NCI-H2171 (cell line): ENCODE data around the gene RETREG2.
"Not testable (repeated sequence)": the region's sequence is repeated elsewhere in the genome, so short reads cannot be mapped to it uniquely, and the experiment has no call there.

ENCODE experiments used
- DNase-seq: peaks from one replicate; lab custom pipeline; 2025; lab: John Stamatoyannopoulos, UW

Gene RETREG2

DNA sequence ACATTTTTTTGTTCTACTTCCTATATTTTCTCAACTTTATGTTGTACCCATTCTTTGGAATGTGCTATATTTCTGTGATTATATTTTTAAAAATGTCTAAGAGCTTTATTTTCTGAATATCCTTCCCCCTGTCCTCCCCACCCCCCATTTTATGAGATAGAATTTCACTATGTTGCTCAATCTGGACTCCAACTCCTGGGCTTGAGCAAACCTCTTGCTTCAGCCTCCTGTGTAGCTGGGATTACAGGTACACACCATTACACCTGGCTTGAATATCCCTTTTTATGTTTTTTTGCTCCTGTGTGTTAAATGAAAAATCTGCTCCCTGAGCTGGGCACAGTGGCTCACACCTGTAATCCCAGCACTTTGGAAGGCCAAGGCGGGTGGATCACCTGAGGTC is 19.3 kb downstream of the RETREG2 start:
- no peak for DNase-seq

DNA sequence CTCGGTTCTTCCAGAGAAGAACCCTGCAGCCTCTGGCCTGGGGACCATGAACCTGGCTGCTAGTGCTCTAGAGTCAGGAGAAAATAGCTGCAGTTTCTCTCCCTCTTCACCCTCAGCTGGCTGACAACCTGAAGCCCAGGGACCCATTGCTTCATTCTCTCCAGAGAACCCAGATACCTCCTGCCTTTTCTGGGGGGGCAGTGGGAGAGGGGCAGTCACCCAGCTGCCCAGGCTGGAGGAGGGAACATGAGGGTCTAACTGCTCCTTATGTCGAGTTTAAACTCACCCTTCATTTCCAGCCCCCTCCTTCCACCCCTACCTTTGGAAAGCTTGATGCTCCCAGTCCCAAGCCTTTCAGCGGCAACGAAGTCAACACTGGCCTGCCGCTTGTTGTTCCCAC is 20.9 kb downstream of the RETREG2 start:
- no peak for DNase-seq

DNA sequence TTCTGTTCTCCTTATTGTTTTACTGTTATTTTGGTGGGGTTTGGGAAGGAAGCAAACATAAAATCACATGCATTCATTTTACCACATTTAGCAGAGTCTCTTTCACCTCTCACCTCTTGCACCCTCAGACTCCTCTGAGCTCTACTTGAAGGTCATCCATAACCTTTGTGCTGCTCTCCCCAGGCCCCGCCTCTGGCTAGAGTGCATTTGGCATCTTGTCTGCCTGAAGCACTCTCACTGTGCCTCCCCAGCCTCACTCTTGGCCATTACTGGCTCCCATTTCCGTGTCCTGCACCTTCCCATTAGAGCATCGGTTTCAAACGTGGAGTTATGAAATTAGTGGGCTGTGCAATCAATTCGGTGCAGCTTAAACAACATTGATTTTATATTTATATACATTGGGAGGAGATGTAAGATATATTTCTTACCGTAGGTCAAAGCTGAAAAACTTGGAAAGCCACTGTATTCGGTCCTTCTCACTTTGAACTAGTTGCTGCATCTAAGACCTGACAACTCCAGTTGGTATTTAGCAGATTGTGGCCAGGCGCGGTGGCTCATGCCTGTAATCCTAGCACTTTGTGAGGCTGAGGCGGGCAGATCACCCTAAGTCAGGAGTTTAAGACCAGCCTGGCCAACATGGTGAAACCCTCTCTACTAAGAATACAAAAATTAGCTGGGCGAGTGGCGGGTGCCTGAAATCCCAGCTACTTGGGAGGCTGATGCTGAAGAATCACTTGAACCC is 21.6 kb downstream of the RETREG2 start:
- DNase-seq, result no peak

DNA sequence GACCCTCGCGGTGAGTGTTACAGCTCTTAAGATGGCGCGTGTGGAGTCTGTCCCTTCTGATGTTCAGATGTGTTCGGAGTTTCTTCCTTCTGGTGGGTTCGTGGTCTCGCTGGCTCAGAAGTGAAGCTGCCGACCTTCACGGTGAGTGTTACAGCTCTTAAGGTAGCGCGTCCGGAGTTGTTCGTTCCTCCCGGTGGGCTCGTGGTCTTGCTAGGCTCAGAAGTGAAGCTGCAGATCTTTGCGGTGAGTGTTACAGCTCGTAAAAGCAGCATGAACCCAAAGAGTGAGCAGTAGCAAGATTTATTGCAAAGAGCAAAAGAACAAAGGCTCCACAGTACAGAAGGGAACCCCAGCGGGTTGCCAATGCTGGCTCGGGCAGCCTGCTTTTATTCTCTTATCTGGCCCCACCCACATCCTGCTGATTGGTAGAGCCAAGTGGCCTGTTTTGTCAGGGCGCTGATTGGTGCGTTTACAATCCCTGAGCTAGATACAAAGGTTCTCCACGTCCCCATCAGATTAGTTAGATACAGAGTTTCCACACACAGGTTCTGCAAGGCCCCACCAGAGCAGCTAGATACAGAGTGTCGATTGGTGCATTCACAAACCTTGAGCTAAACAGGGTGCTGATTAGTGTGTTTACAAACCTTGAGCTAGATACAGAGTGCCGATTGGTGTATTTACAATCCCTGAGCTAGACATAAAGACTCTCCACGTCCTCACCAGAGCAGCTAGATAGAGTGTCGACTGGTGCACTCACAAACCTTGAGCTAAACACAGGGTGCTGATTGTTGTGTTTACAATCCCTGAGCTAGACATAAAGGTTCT is 22.6 kb downstream of the RETREG2 start:
- not testable (repeated sequence) for DNase-seq

DNA sequence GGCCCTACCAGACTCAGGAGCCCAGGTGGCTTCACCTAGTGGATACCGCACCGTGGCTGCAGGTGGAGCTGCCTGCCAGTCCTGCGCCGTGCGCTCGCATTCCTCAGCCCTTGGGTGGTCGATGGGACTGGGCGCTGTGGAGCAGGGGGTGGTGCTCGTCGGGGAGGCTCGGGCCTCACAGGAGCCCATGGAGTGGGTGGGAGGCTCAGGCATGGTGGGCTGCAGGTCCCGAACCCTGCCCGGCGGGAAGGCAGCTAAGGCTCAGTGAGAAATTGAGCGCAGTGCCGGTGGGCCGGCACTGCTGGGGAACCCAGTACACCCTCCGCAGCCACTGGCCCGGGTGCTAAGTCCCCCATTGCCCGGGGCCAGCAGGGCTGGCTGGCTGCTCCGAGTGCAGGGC is 23.3 kb downstream of the RETREG2 start:
- DNase-seq, result not testable (repeated sequence)

DNA sequence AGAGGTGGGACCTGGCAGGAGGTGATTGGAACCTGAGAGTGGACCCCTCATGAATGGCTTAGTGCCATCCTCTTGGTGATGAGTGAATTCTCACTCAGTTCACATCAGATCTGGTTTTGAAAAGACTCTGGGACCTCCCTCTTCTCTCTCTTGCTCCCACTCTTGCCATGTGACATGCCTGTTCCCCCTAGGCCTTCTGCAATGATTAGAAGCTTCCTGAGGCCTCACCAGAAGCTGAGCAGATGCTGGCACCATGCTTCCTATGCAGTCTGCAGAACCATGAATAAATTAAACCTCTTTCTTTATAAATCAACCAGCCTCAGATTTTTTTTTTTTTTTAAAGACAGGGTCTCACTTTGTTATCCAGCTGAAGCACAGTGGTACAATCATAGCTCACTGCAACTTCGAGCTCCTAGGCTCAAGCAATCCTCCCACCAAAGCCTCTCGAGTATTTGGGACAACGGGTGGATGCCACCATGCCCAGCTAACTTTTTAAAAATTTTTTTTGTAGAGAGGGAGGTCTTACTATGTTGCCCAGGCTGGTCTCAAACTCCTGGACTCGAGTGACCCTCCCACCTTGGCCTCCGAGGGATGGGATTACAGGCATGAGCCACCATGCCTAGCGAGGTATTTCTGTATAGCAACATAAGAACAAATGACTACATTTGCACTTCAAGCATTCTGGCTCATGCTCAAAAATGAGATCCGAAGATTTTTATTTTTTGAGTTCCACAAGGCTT is 26.5 kb downstream of the RETREG2 start:
- DNase-seq, result no peak

DNA sequence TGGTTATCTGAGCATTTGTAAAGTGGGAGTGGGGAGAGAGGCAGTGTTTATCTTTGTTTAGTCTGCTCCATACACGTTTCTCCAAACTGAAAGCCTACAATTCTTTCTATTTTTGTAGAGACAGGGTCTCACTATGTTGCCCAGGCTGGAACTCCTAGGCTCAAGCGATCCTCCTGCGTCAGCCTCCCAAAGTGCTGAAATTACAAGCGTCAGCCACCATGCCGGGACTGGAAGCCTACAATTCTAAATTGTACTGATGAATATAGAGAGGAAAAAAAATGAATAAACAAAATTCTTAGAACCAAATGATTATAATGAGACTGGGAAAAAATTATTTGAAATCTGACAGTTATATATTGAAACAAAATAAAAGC is 27.1 kb downstream of the RETREG2 start:
- no peak for DNase-seq

DNA sequence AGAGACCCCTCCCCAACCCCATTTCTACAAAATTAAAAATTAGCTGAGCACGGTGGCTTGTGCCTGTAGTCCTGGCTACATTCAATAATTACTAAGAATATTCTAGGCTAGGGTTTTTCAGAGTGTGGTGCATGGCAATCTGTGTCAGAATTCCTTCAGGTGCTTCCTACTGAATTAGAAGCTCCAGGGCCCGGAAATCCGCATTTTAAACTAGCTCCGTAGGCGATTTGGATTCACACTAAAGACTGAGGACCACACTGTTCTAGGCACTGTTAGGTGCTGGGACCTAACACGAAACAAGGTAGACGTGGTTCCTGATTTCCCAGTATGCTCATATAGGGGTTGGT is 27.9 kb downstream of the RETREG2 start:
- DNase-seq, result no peak

DNA sequence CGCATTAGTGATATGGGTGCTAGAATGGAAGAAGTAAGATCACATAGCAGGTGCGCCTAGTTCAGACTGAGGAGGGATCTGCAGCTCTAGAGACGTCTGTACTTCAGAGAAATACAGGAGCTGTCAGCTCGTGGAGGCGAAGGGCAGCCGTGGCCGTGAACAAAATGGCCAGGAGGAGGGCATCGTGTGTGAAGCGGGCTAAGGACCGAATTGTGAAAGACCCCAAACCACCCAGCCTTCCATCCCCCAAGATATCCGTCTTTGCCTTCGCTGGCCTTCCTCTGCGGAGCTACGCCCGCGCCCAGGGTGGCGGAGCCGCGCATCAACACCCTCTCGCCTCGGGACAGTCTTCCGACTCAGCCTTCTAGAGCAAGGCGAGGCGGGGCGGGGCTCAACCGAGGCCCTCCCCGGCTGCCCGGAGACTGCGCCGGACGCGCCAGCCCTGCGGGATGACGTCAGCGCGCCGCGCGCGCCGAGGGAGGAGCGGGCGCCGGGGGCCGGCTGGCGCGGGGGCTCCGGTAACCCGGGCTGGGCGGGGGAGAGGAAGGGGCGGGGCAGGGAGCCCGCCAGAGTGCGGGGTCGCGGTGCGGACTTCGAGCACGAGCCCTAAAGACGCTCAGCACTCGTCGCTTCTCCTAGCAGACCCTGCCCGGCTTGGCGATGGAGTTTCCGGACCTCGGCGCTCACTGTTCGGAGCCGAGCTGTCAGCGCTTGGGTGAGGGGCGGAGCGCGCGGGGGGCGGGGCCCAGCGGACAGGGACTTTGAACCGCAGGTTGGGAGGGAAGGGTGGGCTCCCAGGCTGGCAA is 28.5 kb downstream of the RETREG2 start, which contains the start of gene ZFAND2B:
TSS of gene ZFAND2B (plus strand) at position 455 of the 806 bp plus-strand sequence. CDS start at position 661, 206 bp downstream.
- DNase-seq, result peak; percentile 92

DNA sequence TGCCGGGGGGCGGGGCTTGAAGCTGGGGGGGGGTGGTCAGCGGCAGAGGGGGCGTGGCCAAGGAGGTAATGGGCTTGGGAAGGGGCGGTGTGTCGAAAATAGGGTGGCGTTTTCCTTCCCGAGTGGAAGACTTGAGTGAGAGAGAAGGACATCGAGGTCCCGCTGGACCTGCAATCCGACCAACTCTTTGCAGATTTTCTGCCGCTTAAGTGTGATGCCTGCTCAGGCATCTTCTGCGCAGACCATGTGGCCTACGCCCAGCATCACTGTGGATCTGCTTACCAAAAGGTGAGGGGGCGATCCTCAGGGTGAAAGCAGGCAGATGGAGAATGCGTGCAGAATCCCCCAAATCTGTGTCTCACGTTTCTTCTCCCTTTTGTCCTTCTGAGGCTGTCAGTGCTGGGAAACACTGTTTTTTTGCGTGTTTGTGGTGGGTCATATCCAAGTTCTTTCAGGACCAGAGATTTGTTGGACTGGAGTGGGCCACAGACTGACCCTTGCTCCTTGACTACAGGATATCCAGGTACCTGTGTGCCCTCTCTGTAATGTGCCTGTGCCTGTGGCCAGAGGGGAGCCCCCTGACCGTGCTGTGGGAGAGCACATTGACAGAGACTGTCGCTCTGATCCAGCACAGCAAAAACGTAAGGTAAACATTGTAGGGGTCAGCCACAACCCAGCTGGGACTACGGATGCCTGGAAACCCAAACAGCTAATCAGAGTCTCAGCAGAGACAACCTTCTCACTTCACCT is 29.2 kb downstream of the RETREG2 start:
- DNase-seq, result no peak

DNA sequence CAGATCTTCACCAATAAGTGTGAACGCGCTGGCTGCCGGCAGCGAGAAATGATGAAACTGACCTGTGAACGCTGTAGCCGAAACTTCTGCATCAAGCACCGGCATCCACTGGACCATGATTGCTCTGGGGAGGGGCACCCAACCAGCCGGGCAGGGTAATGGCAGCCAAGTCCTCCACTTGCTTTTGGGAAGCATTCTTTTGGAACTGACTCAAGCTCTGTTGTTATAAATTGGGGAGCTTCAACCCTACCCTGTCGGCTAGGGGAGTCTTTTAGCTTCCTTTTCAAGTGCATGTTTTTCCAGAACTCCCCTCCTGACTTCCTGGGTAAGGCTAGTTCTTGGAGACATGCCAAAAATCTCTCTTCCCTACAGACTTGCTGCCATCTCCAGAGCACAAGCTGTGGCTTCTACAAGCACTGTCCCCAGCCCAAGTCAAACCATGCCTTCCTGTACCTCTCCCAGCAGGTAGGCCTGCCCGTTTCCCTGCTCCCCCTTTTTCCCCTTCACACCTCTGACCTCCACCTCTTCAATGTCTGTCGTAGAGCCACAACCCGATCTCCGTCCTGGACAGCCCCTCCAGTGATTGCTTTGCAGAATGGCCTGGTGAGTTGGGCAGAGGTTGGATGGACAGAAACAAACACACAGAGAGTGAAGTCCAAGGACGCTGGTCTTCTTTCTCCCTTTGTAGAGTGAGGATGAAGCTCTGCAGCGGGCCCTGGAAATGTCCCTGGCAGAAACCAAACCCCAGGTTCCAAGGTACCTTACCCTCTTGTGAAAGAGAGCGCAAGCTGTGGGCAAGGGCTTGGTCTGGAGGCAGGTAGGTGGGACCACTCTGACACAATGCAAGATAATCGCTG is 30.0 kb downstream of the RETREG2 start:
- no peak for DNase-seq

DNA sequence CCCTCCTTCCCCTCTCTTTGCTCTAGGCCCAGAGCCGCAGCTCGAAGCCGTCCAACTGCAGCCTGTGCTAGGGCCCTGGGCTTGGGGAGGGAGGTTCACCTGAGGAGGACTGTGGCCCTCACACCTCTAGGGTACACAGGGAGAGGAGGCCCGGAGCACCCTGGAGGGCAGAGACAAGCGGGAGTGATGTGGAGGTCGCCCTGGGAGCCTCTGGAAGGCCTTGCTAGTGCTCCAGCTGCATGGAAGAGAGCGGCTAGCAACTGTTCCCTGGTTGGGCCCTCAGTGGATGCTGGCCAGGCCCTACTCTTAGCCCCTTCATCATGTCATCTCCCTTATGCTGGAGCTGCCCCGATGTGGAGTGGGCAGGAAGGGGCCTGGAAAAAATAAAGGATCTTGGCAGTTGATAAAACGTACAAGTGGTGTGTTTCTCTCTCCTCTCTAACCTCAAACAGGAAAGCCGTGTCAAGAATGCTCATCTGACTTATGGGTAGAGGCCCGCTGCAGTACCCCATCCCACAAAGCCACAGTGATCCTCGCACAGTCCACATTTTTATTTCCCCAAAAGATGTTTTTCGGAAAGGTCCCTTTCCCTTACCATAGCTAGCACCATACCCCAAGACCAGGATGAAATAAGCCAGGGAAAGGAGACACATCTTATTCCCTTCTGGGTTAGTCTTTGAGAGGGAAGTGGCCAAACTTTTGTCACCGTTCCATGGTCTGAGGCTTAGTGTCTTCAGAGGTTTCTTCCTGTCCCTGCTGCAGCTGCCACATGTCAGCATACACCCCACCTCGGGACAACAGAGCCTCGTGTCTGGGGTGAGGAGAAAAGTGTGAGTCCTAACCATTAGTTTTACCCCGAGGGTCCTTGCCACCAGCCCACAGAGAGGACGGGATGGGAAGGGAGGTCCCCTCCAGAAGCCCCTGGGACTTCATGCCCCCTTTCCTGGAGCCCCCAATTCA is 31.4 kb downstream of the RETREG2 start:
- no peak for DNase-seq

DNA sequence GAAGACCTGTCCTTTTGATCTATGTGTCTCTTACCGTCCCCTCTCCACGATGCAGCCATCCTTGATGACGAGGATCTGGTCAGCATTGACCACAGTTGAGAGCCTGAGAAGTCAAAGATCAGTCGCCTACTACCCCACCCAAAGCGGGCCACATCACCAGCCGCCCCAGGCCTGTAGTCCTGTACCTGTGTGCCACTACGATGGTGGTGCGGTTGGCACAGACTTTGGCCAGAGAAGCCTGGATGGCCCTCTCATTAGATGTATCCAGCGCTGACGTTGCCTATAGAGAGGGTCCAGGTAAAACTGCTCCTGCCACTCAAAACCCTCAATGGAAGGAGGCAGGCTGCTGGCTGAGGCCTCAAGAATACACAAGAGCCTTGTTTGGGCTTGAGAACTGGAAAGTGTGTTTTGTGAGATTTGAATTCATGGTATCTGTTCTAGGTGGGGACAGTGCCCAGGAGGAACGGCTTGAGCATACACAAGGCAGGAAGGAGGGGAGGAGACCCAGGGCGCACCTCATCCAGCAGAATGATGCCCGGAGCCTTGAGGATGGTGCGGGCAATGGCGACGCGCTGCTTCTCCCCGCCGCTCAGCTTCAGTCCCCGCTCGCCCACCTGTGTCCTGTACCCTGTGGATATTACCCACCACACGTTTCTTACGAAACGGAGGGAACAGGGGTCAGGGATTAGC is 32.3 kb downstream of the RETREG2 start:
- DNase-seq, result no peak

DNA sequence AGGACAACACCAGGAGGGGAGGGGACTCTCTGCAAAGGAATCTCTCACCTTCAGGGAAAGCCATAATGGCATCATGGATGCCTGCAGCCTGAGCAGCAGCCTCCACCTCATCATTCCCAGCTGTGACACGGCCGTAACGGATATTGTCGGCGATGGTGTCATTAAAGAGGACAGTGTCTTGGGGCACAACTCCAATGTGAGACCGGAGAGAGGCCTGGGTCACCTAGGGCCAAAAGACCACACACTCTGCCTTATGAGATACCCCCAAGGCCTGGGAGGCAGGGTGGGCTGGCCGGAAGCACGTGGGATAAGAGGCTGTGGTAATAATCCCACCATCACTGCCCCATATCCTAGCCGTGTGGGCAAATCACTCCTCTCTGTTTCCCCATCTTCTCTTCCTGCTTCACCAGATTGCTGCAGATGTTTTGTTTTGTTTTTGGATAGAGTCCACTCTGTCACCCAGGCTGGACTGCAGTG is 32.8 kb downstream of the RETREG2 start:
- DNase-seq, result no peak

DNA sequence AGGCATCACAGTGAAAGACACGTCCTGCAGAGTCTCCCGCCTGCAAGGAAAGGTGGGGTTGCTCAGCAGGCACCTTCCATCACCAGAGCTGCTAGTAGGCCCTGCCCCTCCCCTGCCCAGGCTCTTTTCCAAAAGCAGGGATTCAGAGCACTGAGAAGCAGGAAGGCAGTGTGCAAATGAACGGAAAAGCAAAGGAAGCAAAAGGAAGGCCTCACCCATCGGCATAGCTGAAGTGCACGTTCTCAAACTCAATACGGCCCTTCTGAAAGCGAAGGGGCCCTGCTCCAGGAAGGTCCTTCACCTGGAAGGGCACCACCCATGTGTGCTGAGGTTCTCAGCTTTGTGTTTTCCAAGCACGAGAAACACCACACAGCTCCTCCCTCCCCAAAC is 34.9 kb downstream of the RETREG2 start:
- no peak for DNase-seq

DNA sequence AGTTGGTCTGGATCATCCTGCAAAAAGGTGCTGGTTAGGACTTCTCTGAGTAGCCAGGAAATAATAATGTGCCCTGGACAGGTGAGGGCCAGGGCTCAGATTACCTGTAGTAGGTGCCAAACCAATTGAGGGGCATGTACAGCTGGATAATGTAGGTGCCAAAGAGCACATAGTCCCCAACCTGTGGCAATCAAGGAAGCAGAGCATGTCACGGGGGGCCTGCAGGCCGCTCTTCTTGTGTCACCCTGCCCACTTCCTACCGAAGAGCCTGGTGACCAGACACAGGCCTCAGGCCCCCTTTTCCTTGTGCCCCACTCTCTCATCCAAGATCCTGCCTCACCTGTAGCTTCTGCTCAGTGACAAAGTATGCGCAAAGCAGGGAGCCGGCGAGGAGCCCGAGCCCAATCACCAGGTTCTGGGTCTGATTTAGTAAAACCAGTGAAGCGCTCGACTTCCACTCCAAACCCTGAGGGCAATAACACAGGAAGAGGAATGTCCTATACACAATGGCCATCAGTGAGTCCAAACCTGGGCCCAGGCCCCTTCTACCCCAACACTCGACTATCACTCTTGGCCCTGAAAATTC is 35.5 kb downstream of the RETREG2 start:
- DNase-seq, result no peak

DNA sequence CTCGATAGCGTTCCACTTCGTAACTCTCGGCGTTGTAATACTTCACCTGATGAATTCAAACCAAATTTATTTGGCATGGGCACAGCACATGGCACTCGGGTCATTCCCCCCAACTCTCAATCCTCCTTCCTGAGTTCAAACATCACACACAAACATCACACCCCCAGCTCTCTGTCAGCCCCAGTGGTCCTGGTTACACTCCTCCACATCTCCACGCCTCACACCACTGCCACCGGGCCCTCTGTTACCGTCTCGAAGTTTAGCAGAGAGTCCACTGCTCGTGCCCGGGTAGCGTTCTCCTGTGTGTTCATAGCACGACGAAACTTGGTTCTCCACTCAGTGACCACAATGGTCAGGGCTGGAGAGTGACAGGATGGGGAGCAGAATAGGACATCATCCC is 36.1 kb downstream of the RETREG2 start:
- no peak for DNase-seq

DNA sequence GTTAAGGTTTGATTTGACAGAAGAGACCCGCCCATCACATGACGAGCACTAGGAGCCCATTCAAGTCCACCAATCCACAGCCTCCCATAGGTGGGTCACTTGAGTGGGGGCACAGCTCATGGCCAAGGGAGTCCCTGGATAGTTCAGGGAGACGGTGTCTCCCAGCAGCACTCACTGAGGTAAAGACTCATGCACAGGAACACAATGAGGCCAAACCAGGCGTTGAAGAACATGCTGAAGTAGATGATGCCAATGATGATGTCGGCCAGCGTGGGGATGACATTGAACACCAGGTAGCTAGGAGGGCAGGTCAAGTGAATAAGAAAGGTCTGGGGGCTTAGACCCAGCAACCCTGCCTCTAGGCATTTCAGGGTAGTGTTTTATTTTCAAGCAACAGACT is 36.7 kb downstream of the RETREG2 start:
- no peak for DNase-seq
